Hepatocyte (in vitro differentiated cells): Measurements from ENCODE around the gene IMMP2L. TPM values are rescaled to one million over a fixed set of nuclear protein-coding genes. Genes with fewer than 3 reads are reported as not detected.

Experiments
- DNase-seq: peaks from one replicate; pipeline ENCODE4 v3.0.0-alpha.2; 2016; ENCODE audit warnings: low spot score
- H2AFZ ChIP-seq: fragments of 200-600 bp; sonication (generic); 2 replicates; pipeline ENCODE4 v1.6.0; 2016; ENCODE audit warnings: antibody characterized with exemption, mild to moderate bottlenecking
- H3K27ac ChIP-seq: fragments of 200-600 bp; sonication (generic); 2 replicates; pipeline ENCODE4 v1.5.1; 2016; ENCODE audit warnings: mild to moderate bottlenecking
- H3K27me3 ChIP-seq: fragments of 200-600 bp; sonication (generic); 2 replicates; pipeline ENCODE4 v1.6.1; 2016
- H3K36me3 ChIP-seq: fragments of 200-600 bp; sonication (generic); replicated peaks from 2 replicates; pipeline ENCODE4 v1.5.1; 2016; ENCODE audit warnings: low read depth; ENCODE audit not compliant: insufficient read depth
- H3K4me1 ChIP-seq: fragments of 200-600 bp; sonication (generic); 2 replicates; pipeline ENCODE4 v1.5.1; 2016; ENCODE audit warnings: mild to moderate bottlenecking, moderate library complexity; ENCODE audit not compliant: insufficient read depth
- H3K4me2 ChIP-seq: fragments of 200-600 bp; sonication (generic); 2 replicates; pipeline ENCODE4 v1.6.0; 2016
- H3K4me3 ChIP-seq: fragments of 200-600 bp; sonication (generic); 2 replicates; pipeline ENCODE4 v1.5.1; 2016; ENCODE audit warnings: mild to moderate bottlenecking
- H3K79me2 ChIP-seq: fragments of 200-600 bp; sonication (generic); 2 replicates; pipeline ENCODE4 v1.6.0; 2017; ENCODE audit warnings: mild to moderate bottlenecking
- H3K9me2 ChIP-seq: fragments of 200-600 bp; sonication (generic); replicated peaks from 2 replicates; pipeline ENCODE4 v1.6.0; 2017; ENCODE audit warnings: mild to moderate bottlenecking; ENCODE audit not compliant: insufficient read depth
- H3K9me3 ChIP-seq: fragments of 200-600 bp; sonication (generic); 2 replicates; pipeline ENCODE4 v1.5.1; 2016; ENCODE audit warnings: low read depth, mild to moderate bottlenecking
- H4K20me1 ChIP-seq: fragments of 200-600 bp; sonication (generic); 2 replicates; pipeline ENCODE4 v1.6.0; 2016; ENCODE audit warnings: mild to moderate bottlenecking; ENCODE audit not compliant: insufficient read depth, poor library complexity, severe bottlenecking
- CTCF ChIP-seq: fragments of 200-600 bp; sonication (generic); IDR thresholded peaks from 2 replicates; pipeline ENCODE4 v1.5.1; 2016; ENCODE audit warnings: antibody characterized with exemption, mild to moderate bottlenecking; ENCODE audit not compliant: poor library complexity
- EZH2 ChIP-seq: fragments of 200-600 bp; sonication (generic); IDR thresholded peaks from 2 replicates; pipeline ENCODE4 v1.6.1; 2016; ENCODE audit warnings: antibody characterized with exemption, mild to moderate bottlenecking, borderline replicate concordance
- EZH2phosphoT487 ChIP-seq: fragments of 200-600 bp; sonication (generic); IDR thresholded peaks from one replicate; pipeline ENCODE4 v1.6.1; 2018; ENCODE audit warnings: antibody characterized with exemption, mild to moderate bottlenecking, low read depth, moderate library complexity; ENCODE audit not compliant: unreplicated experiment, severe bottlenecking
- WGBS: methylation state at CpG from one replicate; pipeline ENCODE4 v1.1.6; 2016; ENCODE audit warnings: low lambda C conversion rate; ENCODE audit errors: missing lambda C conversion rate; 5-methylcytosine and 5-hydroxymethylcytosine counted together
- polyA plus RNA-seq: library from polyadenylated mRNA; unstranded; fragments of >200 nt; fragmentation: Nextera tagmentation; extraction: Ambion mirVana; gene quantifications from 2 replicates; pipeline ENCODE4 v1.2.1, GENCODE V29; 2016
- total RNA-seq: library from RNA; depleted of rRNA; stranded (reverse); fragments of >200 nt; gene quantifications from 2 replicates; pipeline ENCODE4 v1.2.3, GENCODE V29; 2014

IMMP2L gene
- total and polyA plus RNA-seq, 2 experiments from 2014 or later: 13.3 to 17.6 TPM

GRCh38 chr7:111438369-111439289 is 123.7 kb downstream of the IMMP2L start:
- H3K4me2 ChIP-seq: no peak overlapping the region
- H3K9me2 ChIP-seq: no peaks in the 10 kb centered on the region
- WGBS: 52% methylated on average over 3 of the region's 3 CpGs
- H4K20me1 ChIP-seq: no peaks in the 10 kb centered on the region
- no peaks in the 10 kb centered on the region for H3K36me3 ChIP-seq
- TF ChIP-seq CTCF: no peak
- no peak for TF ChIP-seq EZH2
- DNase-seq: no peak
- no peak overlapping the region for H2AFZ ChIP-seq
- H3K4me1 ChIP-seq: no peaks in the 10 kb centered on the region
- H3K9me3 ChIP-seq: no peaks in the 10 kb centered on the region
- H3K79me2 ChIP-seq: no peaks in the 10 kb centered on the region
- H3K27ac ChIP-seq: no peak overlapping the region
- H3K4me3 ChIP-seq: no peak overlapping the region
- H3K27me3 ChIP-seq: no peaks in the 10 kb centered on the region

- no peak for DNase-seq
- Histone ChIP-seq H3K27me3 (no peaks in the 10 kb centered on the region), H3K4me2 (no peak overlapping the region), H3K9me3 (no peaks in the 10 kb centered on the region), H2AFZ (no peak overlapping the region), H3K79me2 (no peaks in the 10 kb centered on the region), H3K36me3 (no peaks in the 10 kb centered on the region), H3K4me3 (no peak overlapping the region), H3K9me2 (no peaks in the 10 kb centered on the region), H3K27ac (no peak overlapping the region), H3K4me1 (no peaks in the 10 kb centered on the region), H4K20me1 (no peaks in the 10 kb centered on the region)
- TF ChIP-seq EZH2phosphoT487 (no peak), CTCF (no peak), EZH2 (no peak)
- WGBS: 88% methylated on average over 2 of the region's 2 CpGs
Measured at GRCh38 chr7:111437736-111438135, 124.6 kb downstream of the IMMP2L start.

GRCh38 chr7:111436608-111437007 is 125.7 kb downstream of the IMMP2L start:
- WGBS: 100% methylated on average over 1 of the region's 1 CpG
- TF ChIP-seq EZH2 (no peak), CTCF (no peak), EZH2phosphoT487 (no peak)
- Histone ChIP-seq H3K9me3 (no peaks in the 10 kb centered on the region), H3K9me2 (no peaks in the 10 kb centered on the region), H3K4me3 (no peak overlapping the region), H3K4me2 (no peak overlapping the region), H3K36me3 (no peaks in the 10 kb centered on the region), H3K27me3 (no peaks in the 10 kb centered on the region), H2AFZ (no peak overlapping the region), H4K20me1 (no peaks in the 10 kb centered on the region), H3K4me1 (no peaks in the 10 kb centered on the region), H3K79me2 (no peaks in the 10 kb centered on the region), H3K27ac (no peak overlapping the region)
- no peak for DNase-seq
